H1 (cell line): ENCODE measurements around the gene TLE3. TPM values are rescaled to one million over a fixed set of nuclear protein-coding genes. Genes with fewer than 3 reads are reported as not detected.
A peak's percentile ranks its signal among the peaks of the same experiment; 100 is the strongest.

Source experiments
- CEBPB ChIP-seq: IDR thresholded peaks from 2 replicates; pipeline ENCODE4 v1.6.1; 2012; ENCODE audit warnings: low read depth, low read length
- CREB1 ChIP-seq: IDR thresholded peaks from 2 replicates; pipeline ENCODE4 v1.6.1; 2012; ENCODE audit warnings: inconsistent platforms
- EGR1 ChIP-seq: IDR thresholded peaks from 2 replicates; pipeline ENCODE4 v1.6.1; 2011; ENCODE audit warnings: low read depth, low read length, borderline replicate concordance
- EZH2 ChIP-seq: fragments of 200-600 bp; sonication (generic); IDR thresholded peaks from 2 replicates; pipeline ENCODE4 v1.7.1; 2012; ENCODE audit warnings: low read depth, mild to moderate bottlenecking, moderate library complexity, low read length, inconsistent platforms; ENCODE audit not compliant: severe bottlenecking
- FOSL1 ChIP-seq: IDR thresholded peaks from 2 replicates; pipeline ENCODE4 v1.6.1; 2011; ENCODE audit warnings: mild to moderate bottlenecking, low read depth, low read length, moderate library complexity; ENCODE audit not compliant: insufficient read depth
- GABPA ChIP-seq: IDR thresholded peaks from 2 replicates; pipeline ENCODE4 v1.6.1; 2011; ENCODE audit warnings: mild to moderate bottlenecking, low read length, moderate library complexity, borderline replicate concordance; ENCODE audit not compliant: insufficient read depth
- JUND ChIP-seq: IDR thresholded peaks from 2 replicates; pipeline ENCODE4 v1.6.1; 2011; ENCODE audit warnings: mild to moderate bottlenecking, improper control_type of control experiment, low read length
- KDM4A ChIP-seq: IDR thresholded peaks from one replicate; pipeline ENCODE4 v1.7.1; 2012; ENCODE audit warnings: low read depth, mild to moderate bottlenecking, moderate library complexity, low read length, inconsistent platforms; ENCODE audit not compliant: severe bottlenecking
- KDM5A ChIP-seq: fragments of 200-600 bp; IDR thresholded peaks from 2 replicates; pipeline ENCODE4 v1.7.1; 2012; ENCODE audit warnings: mild to moderate bottlenecking, low read length, inconsistent platforms, mixed read lengths
- MAFK ChIP-seq: IDR thresholded peaks from 2 replicates; pipeline ENCODE4 v1.6.1; 2012; ENCODE audit warnings: low read depth, mild to moderate bottlenecking, improper control_type of control experiment, low read length
- NANOG ChIP-seq: IDR thresholded peaks from 2 replicates; pipeline ENCODE4 v1.6.1; 2011; ENCODE audit warnings: low read length, low read depth, mild to moderate bottlenecking, inconsistent platforms; ENCODE audit not compliant: insufficient read depth, poor library complexity, severe bottlenecking
- POLR2AphosphoS5 ChIP-seq: IDR thresholded peaks from 2 replicates; pipeline ENCODE4 v1.6.1; 2011; ENCODE audit warnings: low read depth, low read length
- RFX5 ChIP-seq: IDR thresholded peaks from 2 replicates; pipeline ENCODE4 v1.6.1; 2011; ENCODE audit warnings: low read depth, low read length, improper control_type of control experiment, borderline replicate concordance
- SAP30 ChIP-seq: fragments of 300-600 bp; sonication (generic); IDR thresholded peaks from 2 replicates; pipeline ENCODE4 v1.7.1; 2012; ENCODE audit warnings: low read length, moderate library complexity, mild to moderate bottlenecking, inconsistent platforms; ENCODE audit not compliant: insufficient read depth, insufficient replicate concordance
- SIN3A ChIP-seq, 2 experiments: IDR thresholded peaks in 1 of 2; conservative IDR thresholded peaks in 1 of 2; 2 replicates each; pipeline ENCODE4 v1.6.1; 2011 to 2012; ENCODE audit warnings: low read length in 2 of 2, improper control_type of control experiment in 1 of 2, low read depth in 1 of 2, mild to moderate bottlenecking in 1 of 2
- SP2 ChIP-seq: IDR thresholded peaks from 2 replicates; pipeline ENCODE4 v1.6.1; 2012; ENCODE audit warnings: mild to moderate bottlenecking, low read length, inconsistent platforms
- SP4 ChIP-seq: IDR thresholded peaks from 2 replicates; pipeline ENCODE4 v1.6.1; 2012; ENCODE audit warnings: low read length, inconsistent platforms
- SRF ChIP-seq: IDR thresholded peaks from 2 replicates; pipeline ENCODE4 v1.6.1; 2011; ENCODE audit warnings: mild to moderate bottlenecking, low read depth, low read length, moderate library complexity
- TAF1 ChIP-seq: IDR thresholded peaks from 2 replicates; pipeline ENCODE4 v1.6.1; 2011; ENCODE audit warnings: mild to moderate bottlenecking, low read depth, low read length
- TAF7 ChIP-seq: optimal IDR thresholded peaks from 2 replicates; pipeline ENCODE3; 2011; ENCODE audit warnings: low read depth, mild to moderate bottlenecking, inconsistent platforms, low read length, moderate library complexity, borderline replicate concordance
- TBP ChIP-seq: IDR thresholded peaks from 2 replicates; pipeline ENCODE4 v1.6.1; 2011; ENCODE audit warnings: low read depth, low read length, improper control_type of control experiment
- TEAD4 ChIP-seq: IDR thresholded peaks from 2 replicates; pipeline ENCODE4 v1.6.1; 2012; ENCODE audit warnings: low read depth, low read length, inconsistent platforms, mixed read lengths
- ZNF274 ChIP-seq: IDR thresholded peaks from 2 replicates; pipeline ENCODE4 v1.7.0; 2012; ENCODE audit warnings: low read length, borderline replicate concordance; ENCODE audit errors: extremely low read depth
- polyA plus RNA-seq, 7 experiments: library from polyadenylated mRNA; depleted of rRNA in 3 of 7; stranded (reverse) in 5 of 7; unstranded in 2 of 7; fragments of >200 nt in 5 of 7; fragments of 200-250 nt in 2 of 7; gene quantifications; 1 replicate in 5 of 7; 2 replicates in 1 of 7; 4 replicates in 1 of 7; pipeline versions ENCODE4 v1.2.1 to v1.2.3, GENCODE V29; 2011 to 2013; ENCODE audit warnings: missing spikeins in 2 of 7, mixed read lengths in 2 of 7
- total RNA-seq: library from RNA; stranded (reverse); fragmentation: NEBNext Ultra II Directional; extraction: Animal tissue kit (Norgen Biotek cat#: 25700); gene quantifications from 2 replicates; pipeline ENCODE4 v1.2.1, GENCODE V29; 2021
- TF ChIP-seq, protein P1 (sequence below): IDR thresholded peaks from 2 replicates; pipeline ENCODE4 v1.6.1; 2012; ENCODE audit warnings: inconsistent platforms

The TLE3 gene
- total and polyA plus RNA-seq, 2 of the 8 experiments (the other 6 are each of a cell fraction or from before 2014, with no cell fraction given) = 25.1 to 61.2 TPM

DNA sequence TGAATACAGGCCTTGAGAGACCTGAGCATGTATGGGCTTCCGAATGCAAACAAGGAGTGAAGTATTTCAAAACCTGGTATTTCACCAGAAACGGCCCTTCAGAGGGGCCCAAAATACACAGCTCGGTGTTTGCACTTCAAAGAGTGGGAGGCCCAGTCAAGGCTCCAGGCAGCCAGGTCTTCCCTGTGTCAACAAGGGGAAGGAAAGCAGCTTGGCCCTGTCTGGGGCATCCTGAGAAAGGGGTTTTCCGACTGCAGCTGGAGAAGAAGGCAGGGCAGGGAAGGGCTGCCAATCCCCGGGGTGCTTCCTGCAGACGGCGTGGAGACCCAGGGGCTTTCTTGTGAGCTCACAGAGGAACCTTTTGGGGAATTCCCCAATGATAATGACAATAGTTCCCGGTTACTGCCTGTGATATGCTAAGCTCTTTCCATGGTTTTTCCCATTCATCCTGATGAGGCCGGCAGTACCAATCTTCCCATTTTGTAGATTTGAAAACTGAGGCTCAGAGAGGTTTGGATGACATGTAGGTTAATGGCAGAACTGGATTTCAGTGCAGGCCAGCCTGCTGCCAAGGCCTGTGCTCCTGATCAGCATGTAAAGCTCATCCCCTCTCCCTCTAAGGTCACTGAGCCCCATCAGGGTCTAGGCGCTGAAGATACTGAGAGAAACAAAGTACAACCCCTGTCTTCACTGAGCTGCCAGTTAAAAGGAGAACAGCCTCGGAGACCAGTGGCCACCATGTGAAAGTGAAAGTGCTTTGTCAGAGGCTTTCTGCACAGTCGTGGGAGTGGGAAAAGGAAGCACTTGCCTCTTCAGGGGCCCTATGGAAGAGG is 43.0 kb upstream of the TLE3 start (continued):
- TF ChIP-seq GABPA (no peak), TEAD4 (no peak), SRF (no peak), SAP30 (no peak), POLR2AphosphoS5 (no peak; the same call in 1 of the 2 replicates), RFX5 (no peak), KDM4A (no peak), EGR1 (no peak), JUND (no peak), TBP (0 out of 2 replicates have a peak, but pooled peaks have one; percentile 16), CREB1 (no peak; the same call in 1 of the 2 replicates), KDM5A (no peak), TAF1 (0 out of 2 replicates have a peak, but pooled peaks have one; percentile 36), TAF7 (peak; percentile 42), FOSL1 (peak; percentile 61; the same call in 1 of the 2 replicates), ZNF274 (no peak), NANOG (peak; percentile 84), SIN3A (conservative IDR thresholded peaks at IDR 0.05 in 1 of 2, IDR thresholded peaks at IDR 0.05 in 1 of 2; ENCODE audit: low read depth in 1 of 2, low read length in 2 of 2) (peak in 1 of 2 experiments; percentile 56; a peak in 1 of 4 replicates), MAFK (no peak), SP4 (no peak), CEBPB (no peak; the same call in 1 of the 2 replicates), SP2 (no peak), EZH2 (no peak)
- TF ChIP-seq, protein P1, sequence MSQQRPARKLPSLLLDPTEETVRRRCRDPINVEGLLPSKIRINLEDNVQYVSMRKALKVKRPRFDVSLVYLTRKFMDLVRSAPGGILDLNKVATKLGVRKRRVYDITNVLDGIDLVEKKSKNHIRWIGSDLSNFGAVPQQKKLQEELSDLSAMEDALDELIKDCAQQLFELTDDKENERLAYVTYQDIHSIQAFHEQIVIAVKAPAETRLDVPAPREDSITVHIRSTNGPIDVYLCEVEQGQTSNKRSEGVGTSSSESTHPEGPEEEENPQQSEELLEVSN = no peak
